Ishikawa (cell line): ENCODE measurements around the gene MYH16.
A peak's percentile ranks its signal among the peaks of the same experiment; 100 is the strongest.

ENCODE experiments used
- CEBPB ChIP-seq: IDR thresholded peaks from 2 replicates; pipeline ENCODE4 v1.6.1; 2012
- CREB1 ChIP-seq: IDR thresholded peaks from 2 replicates; pipeline ENCODE4 v1.6.1; 2012; ENCODE audit warnings: low read depth
- EGR1 ChIP-seq: IDR thresholded peaks from 2 replicates; pipeline ENCODE4 v1.6.1; 2012
- EP300 ChIP-seq: IDR thresholded peaks from 2 replicates; pipeline ENCODE4 v1.6.1; 2012; ENCODE audit warnings: borderline replicate concordance
- FOXM1 ChIP-seq: IDR thresholded peaks from 2 replicates; pipeline ENCODE4 v1.6.1; 2012; ENCODE audit warnings: low read depth, borderline replicate concordance
- NFIC ChIP-seq: IDR thresholded peaks from 2 replicates; pipeline ENCODE4 v1.6.1; 2012
- RAD21 ChIP-seq: IDR thresholded peaks from 2 replicates; pipeline ENCODE4 v1.6.1; 2012; ENCODE audit warnings: low read depth
- TAF1 ChIP-seq: IDR thresholded peaks from 2 replicates; pipeline ENCODE4 v1.6.1; 2012; ENCODE audit warnings: low read depth, mild to moderate bottlenecking
- TCF12 ChIP-seq: IDR thresholded peaks from 2 replicates; pipeline ENCODE4 v1.6.1; 2012; ENCODE audit warnings: low read depth
- TEAD4 ChIP-seq: IDR thresholded peaks from 2 replicates; pipeline ENCODE4 v1.6.1; 2012
- YY1 ChIP-seq: IDR thresholded peaks from 2 replicates; pipeline ENCODE4 v1.6.1; 2012; ENCODE audit warnings: low read depth
- ZBTB7A ChIP-seq: IDR thresholded peaks from 2 replicates; pipeline ENCODE4 v1.6.1; 2012; ENCODE audit warnings: low read depth
- TF ChIP-seq, protein P1 (sequence below): IDR thresholded peaks from 2 replicates; pipeline ENCODE4 v1.6.1; 2012; ENCODE audit warnings: low read depth, mild to moderate bottlenecking
- TF ChIP-seq, protein P2 (sequence below): IDR thresholded peaks from 2 replicates; pipeline ENCODE4 v1.6.1; 2012
- TF ChIP-seq, protein P3 (sequence below): IDR thresholded peaks from 2 replicates; pipeline ENCODE4 v1.6.1; 2012

Gene MYH16

DNA sequence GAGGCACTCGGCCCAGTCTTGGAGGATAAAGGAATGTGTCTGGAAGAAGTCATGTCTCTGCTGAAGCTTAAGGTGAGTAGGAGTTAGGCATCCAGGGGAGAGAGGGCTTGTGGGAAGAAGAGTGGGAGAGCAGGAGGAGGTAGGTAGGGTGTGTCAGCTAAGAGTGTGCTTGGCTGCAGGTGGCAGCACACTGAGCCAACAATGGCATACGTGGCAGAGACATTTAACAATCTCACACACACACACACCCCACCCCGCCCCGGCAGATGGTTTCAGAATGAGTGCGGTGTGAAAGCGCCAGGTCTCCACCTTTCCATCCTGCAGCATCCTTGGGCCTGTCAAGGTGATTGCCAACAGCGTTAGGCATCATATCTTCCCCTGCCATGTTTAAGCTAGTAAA lies 41.9 kb downstream of the MYH16 start:
- TF ChIP-seq, protein P1, sequence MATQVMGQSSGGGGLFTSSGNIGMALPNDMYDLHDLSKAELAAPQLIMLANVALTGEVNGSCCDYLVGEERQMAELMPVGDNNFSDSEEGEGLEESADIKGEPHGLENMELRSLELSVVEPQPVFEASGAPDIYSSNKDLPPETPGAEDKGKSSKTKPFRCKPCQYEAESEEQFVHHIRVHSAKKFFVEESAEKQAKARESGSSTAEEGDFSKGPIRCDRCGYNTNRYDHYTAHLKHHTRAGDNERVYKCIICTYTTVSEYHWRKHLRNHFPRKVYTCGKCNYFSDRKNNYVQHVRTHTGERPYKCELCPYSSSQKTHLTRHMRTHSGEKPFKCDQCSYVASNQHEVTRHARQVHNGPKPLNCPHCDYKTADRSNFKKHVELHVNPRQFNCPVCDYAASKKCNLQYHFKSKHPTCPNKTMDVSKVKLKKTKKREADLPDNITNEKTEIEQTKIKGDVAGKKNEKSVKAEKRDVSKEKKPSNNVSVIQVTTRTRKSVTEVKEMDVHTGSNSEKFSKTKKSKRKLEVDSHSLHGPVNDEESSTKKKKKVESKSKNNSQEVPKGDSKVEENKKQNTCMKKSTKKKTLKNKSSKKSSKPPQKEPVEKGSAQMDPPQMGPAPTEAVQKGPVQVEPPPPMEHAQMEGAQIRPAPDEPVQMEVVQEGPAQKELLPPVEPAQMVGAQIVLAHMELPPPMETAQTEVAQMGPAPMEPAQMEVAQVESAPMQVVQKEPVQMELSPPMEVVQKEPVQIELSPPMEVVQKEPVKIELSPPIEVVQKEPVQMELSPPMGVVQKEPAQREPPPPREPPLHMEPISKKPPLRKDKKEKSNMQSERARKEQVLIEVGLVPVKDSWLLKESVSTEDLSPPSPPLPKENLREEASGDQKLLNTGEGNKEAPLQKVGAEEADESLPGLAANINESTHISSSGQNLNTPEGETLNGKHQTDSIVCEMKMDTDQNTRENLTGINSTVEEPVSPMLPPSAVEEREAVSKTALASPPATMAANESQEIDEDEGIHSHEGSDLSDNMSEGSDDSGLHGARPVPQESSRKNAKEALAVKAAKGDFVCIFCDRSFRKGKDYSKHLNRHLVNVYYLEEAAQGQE = no peak
- TF ChIP-seq CREB1 (no peak), NFIC (no peak), CEBPB (no peak), YY1 (no peak), EGR1 (no peak), RAD21 (no peak), FOXM1 (no peak), ZBTB7A (no peak), TEAD4 (no peak), EP300 (no peak), TCF12 (no peak), TAF1 (no peak)
- TF ChIP-seq, protein P2, sequence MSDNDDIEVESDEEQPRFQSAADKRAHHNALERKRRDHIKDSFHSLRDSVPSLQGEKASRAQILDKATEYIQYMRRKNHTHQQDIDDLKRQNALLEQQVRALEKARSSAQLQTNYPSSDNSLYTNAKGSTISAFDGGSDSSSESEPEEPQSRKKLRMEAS = no peak
- TF ChIP-seq, protein P3, sequence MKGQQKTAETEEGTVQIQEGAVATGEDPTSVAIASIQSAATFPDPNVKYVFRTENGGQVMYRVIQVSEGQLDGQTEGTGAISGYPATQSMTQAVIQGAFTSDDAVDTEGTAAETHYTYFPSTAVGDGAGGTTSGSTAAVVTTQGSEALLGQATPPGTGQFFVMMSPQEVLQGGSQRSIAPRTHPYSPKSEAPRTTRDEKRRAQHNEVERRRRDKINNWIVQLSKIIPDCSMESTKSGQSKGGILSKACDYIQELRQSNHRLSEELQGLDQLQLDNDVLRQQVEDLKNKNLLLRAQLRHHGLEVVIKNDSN = no peak

DNA sequence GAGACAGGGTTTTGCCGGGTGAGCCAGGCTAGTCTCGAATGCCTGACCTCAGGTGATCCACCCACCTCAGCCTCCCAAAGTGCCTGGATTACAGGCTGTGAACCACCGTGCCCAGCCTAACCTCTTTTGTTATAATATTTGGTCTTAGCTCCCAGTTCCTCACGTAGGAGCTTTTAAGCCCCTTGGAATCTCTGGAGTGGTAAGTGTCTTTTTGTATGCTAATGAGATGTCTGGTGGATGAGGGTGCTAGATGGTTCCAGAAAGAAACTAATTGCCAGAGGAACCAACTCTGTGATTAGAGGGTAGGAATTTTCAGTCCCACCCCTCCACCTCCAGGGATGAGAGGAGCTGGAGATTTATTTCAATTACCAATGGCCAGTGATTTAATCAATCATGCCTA lies 47.7 kb downstream of the MYH16 start:
- TF ChIP-seq EP300 = no peak
- no peak for TF ChIP-seq YY1
- TF ChIP-seq EGR1 = no peak
- TF ChIP-seq, protein P1 = no peak
- TF ChIP-seq, protein P3 = no peak
- no peak for TF ChIP-seq FOXM1
- TF ChIP-seq TAF1 = no peak
- no peak for TF ChIP-seq CREB1
- no peak for TF ChIP-seq RAD21
- TF ChIP-seq NFIC = no peak

DNA sequence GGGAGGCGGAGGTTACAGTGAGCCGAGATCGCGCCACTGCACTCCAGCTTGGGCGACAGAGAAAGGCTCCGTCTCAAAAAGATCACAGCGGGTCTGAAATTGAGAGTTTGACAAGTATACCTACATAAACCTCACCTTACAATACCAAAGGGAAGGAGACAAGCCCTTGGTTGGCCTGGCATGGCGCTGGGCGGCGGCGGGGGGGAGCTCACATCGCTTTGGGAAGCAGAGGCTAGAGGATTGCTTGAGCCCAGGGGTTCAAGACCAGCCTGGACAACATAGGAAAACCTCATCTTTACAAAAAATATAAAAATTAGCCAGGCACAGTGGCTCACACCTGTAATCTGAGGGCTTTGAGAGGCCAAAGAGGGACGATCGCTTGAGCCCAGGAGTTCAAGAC lies 51.9 kb downstream of the MYH16 start:
- TF ChIP-seq CREB1 (no peak), TEAD4 (no peak), NFIC (no peak), FOXM1 (no peak), YY1 (no peak), RAD21 (no peak), TCF12 (no peak), EGR1 (no peak), ZBTB7A (no peak), EP300 (no peak), CEBPB (no peak), TAF1 (no peak)
- TF ChIP-seq, protein P3 = no peak
- TF ChIP-seq, protein P1 = no peak
- TF ChIP-seq, protein P2 = no peak

DNA sequence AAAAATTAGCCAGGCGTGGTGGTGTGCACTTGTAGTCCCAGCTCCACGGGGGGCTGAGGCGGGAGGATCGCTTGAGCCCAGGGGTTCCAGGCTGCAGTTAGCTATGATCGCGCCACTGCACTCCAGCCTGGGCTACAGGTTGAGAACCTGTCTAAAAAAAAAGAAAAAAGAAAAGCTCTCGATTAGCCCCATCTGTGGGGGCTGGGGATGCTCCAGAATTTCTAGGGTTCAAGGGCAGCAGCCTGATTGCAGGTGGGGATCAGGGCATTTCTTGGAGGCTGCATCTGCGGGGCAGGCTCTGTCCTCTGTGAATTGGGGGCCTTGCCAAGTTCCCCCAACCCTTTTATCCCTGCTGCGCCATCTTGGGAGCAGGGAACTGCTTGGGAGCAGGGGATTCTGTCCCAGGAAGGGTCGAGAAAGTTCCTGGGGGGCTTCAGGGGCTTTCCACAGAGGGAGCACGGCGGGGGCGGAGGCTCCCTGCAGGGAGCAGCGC lies 52.4 kb downstream of the MYH16 start:
- TF ChIP-seq, protein P1 = no peak
- peak; percentile 41; the same call in 1 of the 2 replicates for TF ChIP-seq ZBTB7A
